PC-3 (cell line): ENCODE measurements around the gene ELL2. TPM values are rescaled to one million over a fixed set of nuclear protein-coding genes. Genes with fewer than 3 reads are reported as not detected.

ENCODE experiments used
- ATAC-seq: fragments of 200-7000 bp; cut with Tn5 transposase; 2 replicates; pipeline ENCODE4 v1.9.1; 2020; ENCODE audit warnings: mild to moderate bottlenecking, moderate library complexity
- BruUV-seq: library from RNA; stranded (reverse); fragments of 400-500 nt; replicated peaks from 2 replicates; lab custom pipeline; 2021; lab: Mats Ljungman, UMichigan
- CTCF ChIA-PET: fragments of 300-600 bp; sonication (Branson Sonifier 250); formaldehyde crosslinking; loops from one replicate; lab custom pipeline; 2022; ENCODE audit warnings: antibody characterized with exemption; lab: Charles Lee
- POLR2A ChIA-PET: fragments of 300-600 bp; sonication (Branson Sonifier 250); formaldehyde crosslinking; loops from one replicate; lab custom pipeline; 2022; ENCODE audit warnings: antibody characterized with exemption; ENCODE audit not compliant: unreplicated experiment; lab: Charles Lee
- DNase-seq: peaks from one replicate; pipeline ENCODE4 v3.0.0-alpha.2; 2015
- H2AFZ ChIP-seq: fragments of 300-600 bp; sonication (generic); 2 replicates; pipeline ENCODE4 v1.6.0; 2016; ENCODE audit warnings: antibody characterized with exemption, low read length
- H3F3A ChIP-seq: fragments of 300-600 bp; sonication (generic); one replicate; pipeline ENCODE4 v1.6.0; 2017; ENCODE audit warnings: antibody characterized with exemption, low read length, control low read depth, mild to moderate bottlenecking; ENCODE audit not compliant: unreplicated experiment
- H3K27ac ChIP-seq: fragments of 300-600 bp; sonication (generic); 2 replicates; pipeline ENCODE4 v1.5.1; 2016; ENCODE audit warnings: mild to moderate bottlenecking, low read length
- H3K27me3 ChIP-seq: fragments of 300-600 bp; sonication (generic); 2 replicates; pipeline ENCODE4 v1.6.1; 2016; ENCODE audit warnings: low read length, mixed read lengths
- H3K36me3 ChIP-seq: fragments of 300-600 bp; sonication (generic); 2 replicates; pipeline ENCODE4 v1.6.1; 2016; ENCODE audit warnings: low read depth, mixed run types, low read length, mixed read lengths
- H3K4me1 ChIP-seq: fragments of 300-600 bp; sonication (generic); 2 replicates; pipeline ENCODE4 v1.5.1; 2016; ENCODE audit warnings: low read length; ENCODE audit not compliant: insufficient read depth
- H3K4me2 ChIP-seq: fragments of 300-600 bp; sonication (generic); 2 replicates; pipeline ENCODE4 v1.6.0; 2016; ENCODE audit warnings: low read length
- H3K4me3 ChIP-seq: fragments of 300-600 bp; sonication (generic); 2 replicates; pipeline ENCODE4 v1.5.1; 2016; ENCODE audit warnings: mild to moderate bottlenecking, low read length, mixed read lengths
- H3K79me2 ChIP-seq: fragments of 300-600 bp; sonication (generic); 2 replicates; pipeline ENCODE4 v1.6.1; 2017; ENCODE audit warnings: low read length, mixed read lengths
- H3K9ac ChIP-seq: fragments of 300-600 bp; sonication (generic); 2 replicates; pipeline ENCODE4 v1.6.0; 2016; ENCODE audit warnings: mild to moderate bottlenecking, low read length
- H3K9me2 ChIP-seq: fragments of 300-600 bp; sonication (generic); replicated peaks from 2 replicates; pipeline ENCODE4 v1.6.1; 2016; ENCODE audit warnings: mixed run types, low read length, mixed read lengths
- H3K9me3 ChIP-seq: fragments of 300-600 bp; sonication (generic); 2 replicates; pipeline ENCODE4 v1.6.1; 2016; ENCODE audit warnings: low read length, mixed read lengths
- H4K20me1 ChIP-seq: fragments of 300-600 bp; sonication (generic); 2 replicates; pipeline ENCODE4 v1.6.1; 2016; ENCODE audit warnings: low read length, mixed read lengths
- CTCF ChIP-seq: fragments of 300-600 bp; sonication (generic); conservative IDR thresholded peaks from 2 replicates; pipeline ENCODE4 v1.5.1; 2017; ENCODE audit warnings: antibody characterized with exemption, low read depth, mild to moderate bottlenecking, low read length
- EZH2 ChIP-seq: fragments of 300-600 bp; sonication (generic); IDR thresholded peaks from one replicate; pipeline ENCODE4 v1.6.1; 2017; ENCODE audit warnings: antibody characterized with exemption, mild to moderate bottlenecking, low read length; ENCODE audit not compliant: unreplicated experiment
- EZH2phosphoT487 ChIP-seq: fragments of 300-600 bp; sonication (generic); IDR thresholded peaks from 2 replicates; pipeline ENCODE4 v1.6.1; 2018; ENCODE audit warnings: mild to moderate bottlenecking, antibody characterized with exemption, low read length, borderline replicate concordance
- intact Hi-C: fragments of 100-400 bp; cut with micrococcal nuclease; formaldehyde crosslinking; loops from 2 replicates; pipeline ENCODE4 v1.9.0; 2023
- total RNA-seq: library from RNA; depleted of rRNA; stranded (reverse); fragments of >200 nt; gene quantifications from 2 replicates; pipeline ENCODE4 v1.2.3, GENCODE V29; 2014

The ELL2 gene
- total RNA-seq, 1 experiment from 2014 or later = 72.2 TPM

GRCh38 chr5:95850391-95850894 is 111.2 kb downstream of the ELL2 start:
- ChIA-PET POLR2A (no interaction called here), CTCF (no interaction called here)
- no peak overlapping the region for H3K27ac ChIP-seq
- intact Hi-C loops = no loop called here
- no peaks in the 10 kb centered on the region for H3K36me3 ChIP-seq
- no peak overlapping the region for H3K4me3 ChIP-seq
- no peak for TF ChIP-seq CTCF
- no peaks in the 10 kb centered on the region for H4K20me1 ChIP-seq
- H3K4me1 ChIP-seq = no peaks in the 10 kb centered on the region
- BruUV-seq = no TSS peak
- no peaks in the 10 kb centered on the region for H3K9me3 ChIP-seq
- no peaks in the 10 kb centered on the region for H3K9me2 ChIP-seq
- H3K9ac ChIP-seq = no peak overlapping the region
- DNase-seq (no peak), ATAC-seq (no peak)
- H3F3A ChIP-seq = no peaks in the 10 kb centered on the region
- no peak overlapping the region for H3K4me2 ChIP-seq
- H3K27me3 ChIP-seq = no peaks in the 10 kb centered on the region
- H3K79me2 ChIP-seq = no peaks in the 10 kb centered on the region
- no peak overlapping the region for H2AFZ ChIP-seq

GRCh38 chr5:95848701-95849100 is 113.0 kb downstream of the ELL2 start:
- ChIA-PET CTCF (interaction anchor here (0.8 kb wide), 1 partner anchor 25 kb away, joined by 3 read pairs; no protein-coding TSS in a partner anchor), POLR2A (no interaction called here)
- Histone ChIP-seq H3K9me2 (no peaks in the 10 kb centered on the region), H3K27me3 (no peaks in the 10 kb centered on the region), H2AFZ (no peak overlapping the region), H3K9me3 (no peaks in the 10 kb centered on the region), H3F3A (no peaks in the 10 kb centered on the region), H3K4me1 (no peaks in the 10 kb centered on the region), H3K27ac (no peak overlapping the region), H3K4me2 (no peak overlapping the region), H3K36me3 (no peaks in the 10 kb centered on the region), H4K20me1 (no peaks in the 10 kb centered on the region), H3K4me3 (no peak overlapping the region), H3K9ac (no peak overlapping the region), H3K79me2 (no peaks in the 10 kb centered on the region)
- TF ChIP-seq EZH2phosphoT487 (no peak), CTCF (no peak), EZH2 (no peak)
- no TSS peak for BruUV-seq
- intact Hi-C loops = loop anchor here (10.0 kb wide), 1 partner anchor 564 kb away; the partner anchor contains the start of gene MCTP1
- ATAC-seq (no peak), DNase-seq (no peak)

- H3K27ac ChIP-seq = no peak overlapping the region
- H3K4me2 ChIP-seq = no peak overlapping the region
- H3F3A ChIP-seq = no peaks in the 10 kb centered on the region
- ChIA-PET POLR2A (no interaction called here), CTCF (no interaction called here)
- intact Hi-C loops = loop anchor here (1.0 to 10.0 kb wide), 5 partner anchors 24 to 562 kb away; partner anchors contain the start of gene MCTP1
- no peak overlapping the region for H3K9ac ChIP-seq
- peaks cover 7% of the 10 kb centered on the region; the same call in 1 of the 2 replicates for H3K4me1 ChIP-seq
- no peaks in the 10 kb centered on the region for H3K36me3 ChIP-seq
- H4K20me1 ChIP-seq = no peaks in the 10 kb centered on the region
- no TSS peak for BruUV-seq
- H3K9me2 ChIP-seq = no peaks in the 10 kb centered on the region
- no peak overlapping the region for H2AFZ ChIP-seq
- ATAC-seq (no peak), DNase-seq (no peak)
- no peak overlapping the region for H3K4me3 ChIP-seq
- no peaks in the 10 kb centered on the region for H3K27me3 ChIP-seq
- H3K9me3 ChIP-seq = no peaks in the 10 kb centered on the region
- no peaks in the 10 kb centered on the region for H3K79me2 ChIP-seq
- TF ChIP-seq EZH2 = no peak
- TF ChIP-seq CTCF = no peak
- TF ChIP-seq EZH2phosphoT487 = no peak
Observed at GRCh38 chr5:95847261-95847592, 114.4 kb downstream of the ELL2 start.
